ENCODE measurements around the gene YOD1.

YOD1 gene

GRCh38 chr1:207009945-207010344 lies 41.1 kb downstream of the YOD1 start:
- Histone ChIP-seq H2BK15ac (ENCODE audit: low read depth, poor library complexity, severe bottlenecking) (no peak overlapping the region), H3K9me3 (ENCODE audit: control insufficient read depth, low read length) (no peaks in the 10 kb centered on the region), H3K9ac (ENCODE audit: low read length) (no peak overlapping the region), H3K4me3 (ENCODE audit: insufficient read depth in 1 of 2, low read depth in 1 of 2, low read length in 2 of 2) (no peak overlapping the region), H3K79me1 (replicated peaks; ENCODE audit: low read length, poor library complexity, severe bottlenecking) (no peaks in the 10 kb centered on the region), H3K14ac (ENCODE audit: low read length in 2 of 2) (no peak overlapping the region), H3K36me3 (ENCODE audit: control insufficient read depth in 1 of 2, insufficient read depth in 2 of 2, low read depth in 1 of 2, low read length in 2 of 2) (no peaks in the 10 kb centered on the region), H2BK5ac (ENCODE audit: low read depth, low read length, poor library complexity, severe bottlenecking) (no peak overlapping the region), H4K8ac (ENCODE audit: low read length) (no peak overlapping the region), H3K4me2 (ENCODE audit: low read length, poor library complexity, severe bottlenecking) (no peak overlapping the region), H2AK5ac (ENCODE audit: low read length, severe bottlenecking) (no peak overlapping the region), H3K27ac (ENCODE audit: low read length, poor library complexity, severe bottlenecking) (no peak overlapping the region), H2BK120ac (ENCODE audit: low read depth, low read length) (no peak overlapping the region), H2BK12ac (ENCODE audit: low read length in 2 of 2) (no peak overlapping the region), H3K4ac (ENCODE audit: low read depth in 1 of 2, low read length in 2 of 2) (no peak overlapping the region), H3K18ac (ENCODE audit: low read depth in 1 of 2, low read length in 2 of 2) (no peak overlapping the region), H4K91ac (ENCODE audit: low read length) (no peak overlapping the region), H2AFZ (ENCODE audit: low read depth, low read length) (no peak overlapping the region), H3K27me3 (ENCODE audit: control insufficient read depth in 1 of 2, insufficient read depth in 1 of 2, low read length in 2 of 2) (peaks cover 0 to 17% of the 10 kb centered on the region in 2 experiments), H3K23ac (ENCODE audit: low read length in 2 of 2) (no peak overlapping the region), H3K4me1 (ENCODE audit: control insufficient read depth, insufficient read depth, low read depth, low read length) (peaks cover 10% of the 10 kb centered on the region)
- 94% methylated on average over 7 of the region's 7 CpGs for WGBS
- DNase-seq: no peak

- Histone ChIP-seq H3K9me3 (ENCODE audit: control insufficient read depth, low read length) (no peaks in the 10 kb centered on the region), H3K4me3 (ENCODE audit: insufficient read depth in 1 of 2, low read depth in 1 of 2, low read length in 2 of 2) (no peak overlapping the region)
Measured at GRCh38 chr1:207009182-207009850, 41.7 kb downstream of the YOD1 start.

GRCh38 chr1:207007352-207008033 lies 43.5 kb downstream of the YOD1 start:
- peak; percentile 28 for DNase-seq
- Histone ChIP-seq H4K91ac (ENCODE audit: low read length) (no peak overlapping the region), H2AFZ (ENCODE audit: low read depth, low read length) (no peak overlapping the region), H4K8ac (ENCODE audit: low read length) (no peak overlapping the region), H3K27ac (ENCODE audit: low read length, poor library complexity, severe bottlenecking) (peak overlapping the region; percentile 41), H3K9me3 (ENCODE audit: control insufficient read depth, low read length) (no peaks in the 10 kb centered on the region), H3K4me2 (ENCODE audit: low read length, poor library complexity, severe bottlenecking) (no peak overlapping the region), H3K14ac (ENCODE audit: low read length in 2 of 2) (no peak overlapping the region), H2BK15ac (ENCODE audit: low read depth, poor library complexity, severe bottlenecking) (no peak overlapping the region), H3K23ac (ENCODE audit: low read length in 2 of 2) (no peak overlapping the region), H3K27me3 (ENCODE audit: control insufficient read depth in 1 of 2, insufficient read depth in 1 of 2, low read length in 2 of 2) (peaks cover 0 to 10% of the 10 kb centered on the region in 2 experiments), H3K79me1 (replicated peaks; ENCODE audit: low read length, poor library complexity, severe bottlenecking) (no peaks in the 10 kb centered on the region), H3K18ac (ENCODE audit: low read depth in 1 of 2, low read length in 2 of 2) (no peak overlapping the region), H2BK5ac (ENCODE audit: low read depth, low read length, poor library complexity, severe bottlenecking) (no peak overlapping the region), H3K4me3 (ENCODE audit: insufficient read depth in 1 of 2, low read depth in 1 of 2, low read length in 2 of 2) (no peak overlapping the region), H2BK12ac (ENCODE audit: low read length in 2 of 2) (no peak overlapping the region), H3K4me1 (ENCODE audit: control insufficient read depth, insufficient read depth, low read depth, low read length) (peaks cover 10% of the 10 kb centered on the region), H2AK5ac (ENCODE audit: low read length, severe bottlenecking) (no peak overlapping the region), H3K9ac (ENCODE audit: low read length) (no peak overlapping the region), H2BK120ac (ENCODE audit: low read depth, low read length) (no peak overlapping the region), H3K4ac (ENCODE audit: low read depth in 1 of 2, low read length in 2 of 2) (no peak overlapping the region), H3K36me3 (ENCODE audit: control insufficient read depth in 1 of 2, insufficient read depth in 2 of 2, low read depth in 1 of 2, low read length in 2 of 2) (no peaks in the 10 kb centered on the region)
- WGBS: 31% methylated on average over 4 of the region's 5 CpGs

More at GRCh38 chr1:207009182-207009850, 41.7 kb downstream of the YOD1 start:
- Histone ChIP-seq H3K27me3 (ENCODE audit: control insufficient read depth in 1 of 2, insufficient read depth in 1 of 2, low read length in 2 of 2) (peaks cover 0 to 13% of the 10 kb centered on the region in 2 experiments), H3K14ac (ENCODE audit: low read length in 2 of 2) (no peak overlapping the region), H3K27ac (ENCODE audit: low read length, poor library complexity, severe bottlenecking) (no peak overlapping the region), H3K4me1 (ENCODE audit: control insufficient read depth, insufficient read depth, low read depth, low read length) (peaks cover 10% of the 10 kb centered on the region), H3K4me2 (ENCODE audit: low read length, poor library complexity, severe bottlenecking) (no peak overlapping the region), H2BK15ac (ENCODE audit: low read depth, poor library complexity, severe bottlenecking) (no peak overlapping the region), H2AK5ac (ENCODE audit: low read length, severe bottlenecking) (no peak overlapping the region), H3K18ac (ENCODE audit: low read depth in 1 of 2, low read length in 2 of 2) (no peak overlapping the region), H2BK12ac (ENCODE audit: low read length in 2 of 2) (no peak overlapping the region), H3K4ac (ENCODE audit: low read depth in 1 of 2, low read length in 2 of 2) (no peak overlapping the region), H2BK120ac (ENCODE audit: low read depth, low read length) (no peak overlapping the region), H4K91ac (ENCODE audit: low read length) (no peak overlapping the region), H3K9ac (ENCODE audit: low read length) (no peak overlapping the region), H3K36me3 (ENCODE audit: control insufficient read depth in 1 of 2, insufficient read depth in 2 of 2, low read depth in 1 of 2, low read length in 2 of 2) (no peaks in the 10 kb centered on the region), H3K23ac (ENCODE audit: low read length in 2 of 2) (no peak overlapping the region), H4K8ac (ENCODE audit: low read length) (no peak overlapping the region), H2AFZ (ENCODE audit: low read depth, low read length) (no peak overlapping the region), H2BK5ac (ENCODE audit: low read depth, low read length, poor library complexity, severe bottlenecking) (no peak overlapping the region), H3K79me1 (replicated peaks; ENCODE audit: low read length, poor library complexity, severe bottlenecking) (no peaks in the 10 kb centered on the region)
- WGBS: 93% methylated on average over 10 of the region's 10 CpGs
- no peak for DNase-seq

GRCh38 chr1:207006914-207007313 lies 44.1 kb downstream of the YOD1 start:
- Histone ChIP-seq H2AK5ac (ENCODE audit: low read length, severe bottlenecking) (peak overlapping the region; percentile 23), H3K9me3 (ENCODE audit: control insufficient read depth, low read length) (no peaks in the 10 kb centered on the region), H2AFZ (ENCODE audit: low read depth, low read length) (no peak overlapping the region), H2BK12ac (ENCODE audit: low read length in 2 of 2) (no peak overlapping the region), H3K4me3 (ENCODE audit: insufficient read depth in 1 of 2, low read depth in 1 of 2, low read length in 2 of 2) (no peak overlapping the region), H3K79me1 (replicated peaks; ENCODE audit: low read length, poor library complexity, severe bottlenecking) (no peaks in the 10 kb centered on the region), H3K27me3 (ENCODE audit: control insufficient read depth in 1 of 2, insufficient read depth in 1 of 2, low read length in 2 of 2) (peaks cover 0 to 10% of the 10 kb centered on the region in 2 experiments), H3K4me2 (ENCODE audit: low read length, poor library complexity, severe bottlenecking) (no peak overlapping the region), H3K4me1 (ENCODE audit: control insufficient read depth, insufficient read depth, low read depth, low read length) (peaks cover 10% of the 10 kb centered on the region), H4K91ac (ENCODE audit: low read length) (no peak overlapping the region), H3K23ac (ENCODE audit: low read length in 2 of 2) (no peak overlapping the region), H4K8ac (ENCODE audit: low read length) (no peak overlapping the region), H2BK15ac (ENCODE audit: low read depth, poor library complexity, severe bottlenecking) (no peak overlapping the region), H2BK5ac (ENCODE audit: low read depth, low read length, poor library complexity, severe bottlenecking) (peak overlapping the region; percentile 19), H3K18ac (ENCODE audit: low read depth in 1 of 2, low read length in 2 of 2) (no peak overlapping the region), H3K9ac (ENCODE audit: low read length) (no peak overlapping the region), H3K27ac (ENCODE audit: low read length, poor library complexity, severe bottlenecking) (peak overlapping the region; percentile 41), H2BK120ac (ENCODE audit: low read depth, low read length) (no peak overlapping the region), H3K4ac (ENCODE audit: low read depth in 1 of 2, low read length in 2 of 2) (no peak overlapping the region), H3K36me3 (ENCODE audit: control insufficient read depth in 1 of 2, insufficient read depth in 2 of 2, low read depth in 1 of 2, low read length in 2 of 2) (no peaks in the 10 kb centered on the region), H3K14ac (ENCODE audit: low read length in 2 of 2) (no peak overlapping the region)
- DNase-seq: no peak
- WGBS: 85% methylated on average over 2 of the region's 3 CpGs
